ENCODE data around the gene RRM2.

DNA sequence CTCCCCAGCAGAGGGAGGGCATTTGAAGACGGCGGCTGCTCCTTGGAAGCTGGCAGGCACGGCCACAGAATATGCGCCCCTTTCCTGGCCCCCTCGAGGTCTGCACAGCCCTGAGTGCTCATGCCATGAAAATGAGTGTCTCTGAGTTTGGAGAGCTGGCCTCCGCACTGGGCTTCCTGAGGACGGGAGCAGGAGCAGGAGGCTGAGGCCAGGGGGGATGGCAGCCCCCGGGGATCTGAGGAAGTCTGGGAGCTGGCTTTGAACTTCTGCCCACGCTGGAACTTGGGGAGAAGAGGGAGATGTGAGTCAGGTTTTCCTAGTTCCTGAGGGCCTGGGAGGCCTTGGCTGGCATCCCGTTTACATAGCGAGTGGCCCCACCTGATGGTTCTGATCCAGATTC, 47.0 kb downstream of the RRM2 start:
- TF ChIP-seq MYC (IDR thresholded peaks at IDR 0.05; ENCODE audit: borderline replicate concordance, low read length) = no peak
- no peak for TF ChIP-seq SREBF2 (IDR thresholded peaks at IDR 0.05)
- no peak for TF ChIP-seq POLR2A (IDR thresholded peaks at IDR 0.05; ENCODE audit: low read length)
- TF ChIP-seq, protein P1, sequence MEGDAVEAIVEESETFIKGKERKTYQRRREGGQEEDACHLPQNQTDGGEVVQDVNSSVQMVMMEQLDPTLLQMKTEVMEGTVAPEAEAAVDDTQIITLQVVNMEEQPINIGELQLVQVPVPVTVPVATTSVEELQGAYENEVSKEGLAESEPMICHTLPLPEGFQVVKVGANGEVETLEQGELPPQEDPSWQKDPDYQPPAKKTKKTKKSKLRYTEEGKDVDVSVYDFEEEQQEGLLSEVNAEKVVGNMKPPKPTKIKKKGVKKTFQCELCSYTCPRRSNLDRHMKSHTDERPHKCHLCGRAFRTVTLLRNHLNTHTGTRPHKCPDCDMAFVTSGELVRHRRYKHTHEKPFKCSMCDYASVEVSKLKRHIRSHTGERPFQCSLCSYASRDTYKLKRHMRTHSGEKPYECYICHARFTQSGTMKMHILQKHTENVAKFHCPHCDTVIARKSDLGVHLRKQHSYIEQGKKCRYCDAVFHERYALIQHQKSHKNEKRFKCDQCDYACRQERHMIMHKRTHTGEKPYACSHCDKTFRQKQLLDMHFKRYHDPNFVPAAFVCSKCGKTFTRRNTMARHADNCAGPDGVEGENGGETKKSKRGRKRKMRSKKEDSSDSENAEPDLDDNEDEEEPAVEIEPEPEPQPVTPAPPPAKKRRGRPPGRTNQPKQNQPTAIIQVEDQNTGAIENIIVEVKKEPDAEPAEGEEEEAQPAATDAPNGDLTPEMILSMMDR (IDR thresholded peaks at IDR 0.05) = no peak
- TF ChIP-seq, protein P2, sequence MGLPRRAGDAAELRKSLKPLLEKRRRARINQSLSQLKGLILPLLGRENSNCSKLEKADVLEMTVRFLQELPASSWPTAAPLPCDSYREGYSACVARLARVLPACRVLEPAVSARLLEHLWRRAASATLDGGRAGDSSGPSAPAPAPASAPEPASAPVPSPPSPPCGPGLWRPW (IDR thresholded peaks at IDR 0.05) = no peak
- TF ChIP-seq, protein P3, sequence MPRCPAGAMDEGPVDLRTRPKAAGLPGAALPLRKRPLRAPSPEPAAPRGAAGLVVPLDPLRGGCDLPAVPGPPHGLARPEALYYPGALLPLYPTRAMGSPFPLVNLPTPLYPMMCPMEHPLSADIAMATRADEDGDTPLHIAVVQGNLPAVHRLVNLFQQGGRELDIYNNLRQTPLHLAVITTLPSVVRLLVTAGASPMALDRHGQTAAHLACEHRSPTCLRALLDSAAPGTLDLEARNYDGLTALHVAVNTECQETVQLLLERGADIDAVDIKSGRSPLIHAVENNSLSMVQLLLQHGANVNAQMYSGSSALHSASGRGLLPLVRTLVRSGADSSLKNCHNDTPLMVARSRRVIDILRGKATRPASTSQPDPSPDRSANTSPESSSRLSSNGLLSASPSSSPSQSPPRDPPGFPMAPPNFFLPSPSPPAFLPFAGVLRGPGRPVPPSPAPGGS (IDR thresholded peaks at IDR 0.05) = no peak
- no peak for TF ChIP-seq RCOR1 (IDR thresholded peaks at IDR 0.05; ENCODE audit: low read depth, low read length)
- no peak for TF ChIP-seq ZSCAN20 (CRISPR knock-in tag; IDR thresholded peaks at IDR 0.05)
- TF ChIP-seq, protein P4, sequence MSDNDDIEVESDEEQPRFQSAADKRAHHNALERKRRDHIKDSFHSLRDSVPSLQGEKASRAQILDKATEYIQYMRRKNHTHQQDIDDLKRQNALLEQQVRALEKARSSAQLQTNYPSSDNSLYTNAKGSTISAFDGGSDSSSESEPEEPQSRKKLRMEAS (IDR thresholded peaks at IDR 0.05) = no peak
- no peak for TF ChIP-seq CBX2 (IDR thresholded peaks at IDR 0.05; ENCODE audit: borderline replicate concordance, low read depth)
- no peak for TF ChIP-seq EHMT2 (IDR thresholded peaks at IDR 0.05; ENCODE audit: low read depth)

All from A549 (cell line).